ENCODE data around the gene SIRT7.

GRCh38 chr17:81888988-81889595, 28.9 kb downstream of the SIRT7 start:
- TF ChIP-seq CTCF (IDR thresholded peaks at IDR 0.05; ENCODE audit: low read depth, low read length) (no peak), EZH2phosphoT487 (IDR thresholded peaks at IDR 0.05; ENCODE audit: low read depth) (no peak)

Measured in OCI-LY3 (cell line).